ENCODE data around the gene IQSEC1. TPM values are rescaled to one million over a fixed set of nuclear protein-coding genes. Genes with fewer than 3 reads are reported as not detected.

IQSEC1 gene
- total and polyA plus RNA-seq, 2 experiments from 2014 or later = 21.2 to 24.7 TPM

GRCh38 chr3:12944849-12945248 is 128.4 kb downstream of the IQSEC1 start:
- Histone ChIP-seq H3K79me2 (peaks cover 52% of the 10 kb centered on the region), H4K20me1 (ENCODE audit: insufficient read depth, poor library complexity, severe bottlenecking) (peaks cover 47% of the 10 kb centered on the region), H3K27me3 (no peaks in the 10 kb centered on the region), H3K9me3 (ENCODE audit: low read depth) (no peaks in the 10 kb centered on the region), H3K4me1 (ENCODE audit: insufficient read depth) (peaks cover 24% of the 10 kb centered on the region), H3K36me3 (replicated peaks; ENCODE audit: insufficient read depth, low read depth) (no peaks in the 10 kb centered on the region), H3K27ac (no peak overlapping the region), H3K4me2 (no peak overlapping the region), H3K4me3 (no peak overlapping the region), H2AFZ (no peak overlapping the region), H3K9me2 (replicated peaks; ENCODE audit: insufficient read depth) (no peaks in the 10 kb centered on the region)
- no peak for DNase-seq (ENCODE audit: low spot score)
- 78% methylated on average over 5 of the region's 6 CpGs for WGBS (ENCODE audit: low lambda C conversion rate, missing lambda C conversion rate)
- no peak for TF ChIP-seq CTCF (IDR thresholded peaks at IDR 0.05; ENCODE audit: poor library complexity)
- no peak for TF ChIP-seq EZH2 (IDR thresholded peaks at IDR 0.05; ENCODE audit: borderline replicate concordance)
- TF ChIP-seq EZH2phosphoT487 (IDR thresholded peaks at IDR 0.05; ENCODE audit: low read depth, severe bottlenecking, unreplicated experiment) = no peak

- Histone ChIP-seq H3K27ac (no peak overlapping the region), H3K79me2 (peaks cover 48% of the 10 kb centered on the region), H3K9me2 (replicated peaks; ENCODE audit: insufficient read depth) (no peaks in the 10 kb centered on the region), H3K27me3 (no peaks in the 10 kb centered on the region), H3K9me3 (ENCODE audit: low read depth) (no peaks in the 10 kb centered on the region), H3K36me3 (replicated peaks; ENCODE audit: insufficient read depth, low read depth) (no peaks in the 10 kb centered on the region), H4K20me1 (ENCODE audit: insufficient read depth, poor library complexity, severe bottlenecking) (peaks cover 44% of the 10 kb centered on the region), H3K4me1 (ENCODE audit: insufficient read depth) (peaks cover 24% of the 10 kb centered on the region), H3K4me2 (no peak overlapping the region), H3K4me3 (no peak overlapping the region), H2AFZ (no peak overlapping the region)
- DNase-seq (ENCODE audit: low spot score) = no peak
- 58% methylated on average over 15 of the region's 15 CpGs for WGBS (ENCODE audit: low lambda C conversion rate, missing lambda C conversion rate)
- no peak for TF ChIP-seq CTCF (IDR thresholded peaks at IDR 0.05; ENCODE audit: poor library complexity)
- no peak for TF ChIP-seq EZH2phosphoT487 (IDR thresholded peaks at IDR 0.05; ENCODE audit: low read depth, severe bottlenecking, unreplicated experiment)
- no peak for TF ChIP-seq EZH2 (IDR thresholded peaks at IDR 0.05; ENCODE audit: borderline replicate concordance)
Measured at GRCh38 chr3:12944413-12944812, 128.8 kb downstream of the IQSEC1 start.

- no peak overlapping the region for H2AFZ ChIP-seq
- H3K36me3 ChIP-seq (replicated peaks; ENCODE audit: insufficient read depth, low read depth) = no peaks in the 10 kb centered on the region
- H3K27me3 ChIP-seq = no peaks in the 10 kb centered on the region
- no peaks in the 10 kb centered on the region for H3K9me3 ChIP-seq (ENCODE audit: low read depth)
- peaks cover 37% of the 10 kb centered on the region for H3K79me2 ChIP-seq
- H3K4me3 ChIP-seq = no peak overlapping the region
- no peak overlapping the region for H3K4me2 ChIP-seq
- H3K27ac ChIP-seq = no peak overlapping the region
- H3K9me2 ChIP-seq (replicated peaks; ENCODE audit: insufficient read depth) = no peaks in the 10 kb centered on the region
- 93% methylated on average over 22 of the region's 22 CpGs for WGBS (ENCODE audit: low lambda C conversion rate, missing lambda C conversion rate)
- H4K20me1 ChIP-seq (ENCODE audit: insufficient read depth, poor library complexity, severe bottlenecking) = peaks cover 33% of the 10 kb centered on the region
- no peak for DNase-seq (ENCODE audit: low spot score)
- H3K4me1 ChIP-seq (ENCODE audit: insufficient read depth) = peaks cover 27% of the 10 kb centered on the region
- TF ChIP-seq EZH2 (IDR thresholded peaks at IDR 0.05; ENCODE audit: borderline replicate concordance) (no peak), CTCF (IDR thresholded peaks at IDR 0.05; ENCODE audit: poor library complexity) (no peak), EZH2phosphoT487 (IDR thresholded peaks at IDR 0.05; ENCODE audit: low read depth, severe bottlenecking, unreplicated experiment) (no peak)
Measured at GRCh38 chr3:12943124-12944021, 129.9 kb downstream of the IQSEC1 start.

All from hepatocyte (in vitro differentiated cells).